ENCODE results near the gene SEC22A.

The SEC22A gene

GRCh38 chr3:123290107-123290930 is 88.6 kb downstream of the SEC22A start:
- DNase-seq, result no peak

- no peak for DNase-seq
These were observed 89.2 kb downstream of the SEC22A start for GRCh38 chr3:123290962-123291361.

GRCh38 chr3:123291404-123291803 is 89.7 kb downstream of the SEC22A start:
- no peak for DNase-seq

GRCh38 chr3:123292321-123293310 is 90.9 kb downstream of the SEC22A start:
- DNase-seq, result no peak

- DNase-seq, result no peak
These were observed 92.7 kb downstream of the SEC22A start for GRCh38 chr3:123294296-123294938.

- DNase-seq, result no peak
These were observed 93.6 kb downstream of the SEC22A start for GRCh38 chr3:123295171-123295900.

GRCh38 chr3:123295901-123296250 is 94.1 kb downstream of the SEC22A start:
- DNase-seq, result no peak

GRCh38 chr3:123296261-123296660 is 94.5 kb downstream of the SEC22A start:
- DNase-seq, result no peak

GRCh38 chr3:123296836-123297626 is 95.3 kb downstream of the SEC22A start:
- DNase-seq, result no peak

- no peak for DNase-seq
These were observed 95.8 kb downstream of the SEC22A start for GRCh38 chr3:123297627-123297899.

GRCh38 chr3:123298903-123299302 is 97.2 kb downstream of the SEC22A start:
- no peak for DNase-seq

GRCh38 chr3:123299581-123299980 is 97.8 kb downstream of the SEC22A start:
- DNase-seq, result no peak

- DNase-seq, result no peak
These were observed 98.3 kb downstream of the SEC22A start for GRCh38 chr3:123300056-123300455.

- DNase-seq, result no peak
These were observed 98.8 kb downstream of the SEC22A start for GRCh38 chr3:123300583-123300982.

GRCh38 chr3:123301331-123302184 is 99.8 kb downstream of the SEC22A start:
- no peak for DNase-seq

- DNase-seq, result no peak
These were observed 101.2 kb downstream of the SEC22A start for GRCh38 chr3:123302961-123303360.

- no peak for DNase-seq
These were observed 102.3 kb downstream of the SEC22A start for GRCh38 chr3:123303976-123304560.

GRCh38 chr3:123305192-123305591 is 103.4 kb downstream of the SEC22A start:
- DNase-seq, result no peak

GRCh38 chr3:123307064-123307463 is 105.3 kb downstream of the SEC22A start:
- DNase-seq, result no peak

- DNase-seq, result no peak
These were observed 108.4 kb downstream of the SEC22A start for GRCh38 chr3:123310186-123310585.

GRCh38 chr3:123310741-123311140 is 109.0 kb downstream of the SEC22A start:
- DNase-seq, result no peak
